NCI-H524 (cell line): Measurements from ENCODE around the gene ARFGAP3.

Experiments used
- DNase-seq, 2 experiments: peaks; one replicate each; lab custom pipeline; 2025; lab: John Stamatoyannopoulos, UW

The ARFGAP3 gene, protein sequence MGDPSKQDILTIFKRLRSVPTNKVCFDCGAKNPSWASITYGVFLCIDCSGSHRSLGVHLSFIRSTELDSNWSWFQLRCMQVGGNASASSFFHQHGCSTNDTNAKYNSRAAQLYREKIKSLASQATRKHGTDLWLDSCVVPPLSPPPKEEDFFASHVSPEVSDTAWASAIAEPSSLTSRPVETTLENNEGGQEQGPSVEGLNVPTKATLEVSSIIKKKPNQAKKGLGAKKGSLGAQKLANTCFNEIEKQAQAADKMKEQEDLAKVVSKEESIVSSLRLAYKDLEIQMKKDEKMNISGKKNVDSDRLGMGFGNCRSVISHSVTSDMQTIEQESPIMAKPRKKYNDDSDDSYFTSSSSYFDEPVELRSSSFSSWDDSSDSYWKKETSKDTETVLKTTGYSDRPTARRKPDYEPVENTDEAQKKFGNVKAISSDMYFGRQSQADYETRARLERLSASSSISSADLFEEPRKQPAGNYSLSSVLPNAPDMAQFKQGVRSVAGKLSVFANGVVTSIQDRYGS

GRCh38 chr22:42856865-42857704 is at the start of gene ARFGAP3:
TSS of gene ARFGAP3 (minus strand) at chr22:42857273. CDS start at chr22:42857182, 91 bp downstream.
- DNase-seq = peak; percentile 80 to 92

DNA sequence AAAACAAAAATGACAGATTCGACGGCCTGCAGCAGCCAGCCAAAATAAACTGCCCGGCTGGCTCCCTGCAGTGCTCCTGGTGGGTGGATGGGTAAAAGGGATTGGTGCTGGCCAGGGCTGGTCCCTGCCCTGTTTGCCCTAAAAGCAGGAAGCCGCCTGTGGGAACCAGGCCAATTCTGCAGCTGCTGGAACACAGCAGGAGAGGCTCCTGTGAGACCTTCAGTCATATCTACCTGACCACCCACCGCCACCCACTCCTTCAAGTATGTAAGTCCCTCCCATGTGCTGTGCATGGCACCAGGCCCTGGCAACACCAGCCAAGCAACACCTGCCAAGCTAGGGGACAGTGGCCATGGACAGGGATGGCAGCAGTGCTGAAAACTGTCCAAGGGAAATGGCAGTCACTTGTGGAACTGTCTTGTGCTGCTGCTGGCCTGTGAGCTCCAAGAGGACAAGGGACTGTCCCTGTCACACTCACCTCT is 48.7 kb upstream of the ARFGAP3 start:
- DNase-seq = no peak

DNA sequence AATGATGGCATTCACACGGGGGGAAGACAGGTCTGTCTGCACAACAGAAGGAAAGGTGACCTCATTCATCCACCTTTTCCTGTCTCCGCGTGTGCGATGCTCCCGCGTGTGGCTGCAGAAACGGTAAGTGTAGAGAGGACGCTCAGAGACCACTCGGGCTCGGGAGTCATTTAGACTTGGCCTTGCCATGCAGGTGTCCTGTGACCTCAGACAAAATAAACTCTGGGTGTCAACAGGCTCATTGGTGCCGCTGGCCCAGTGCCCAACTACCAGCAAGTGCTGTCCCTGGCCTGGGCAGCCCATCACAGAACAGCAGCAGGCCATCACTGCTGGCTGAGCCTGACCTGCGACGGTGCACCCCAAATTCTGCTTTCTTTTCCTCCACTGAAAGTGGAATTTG is 48.1 kb upstream of the ARFGAP3 start:
- DNase-seq = no peak

GRCh38 chr22:42904050-42904449 is 47.0 kb upstream of the ARFGAP3 start:
- no peak for DNase-seq

DNA sequence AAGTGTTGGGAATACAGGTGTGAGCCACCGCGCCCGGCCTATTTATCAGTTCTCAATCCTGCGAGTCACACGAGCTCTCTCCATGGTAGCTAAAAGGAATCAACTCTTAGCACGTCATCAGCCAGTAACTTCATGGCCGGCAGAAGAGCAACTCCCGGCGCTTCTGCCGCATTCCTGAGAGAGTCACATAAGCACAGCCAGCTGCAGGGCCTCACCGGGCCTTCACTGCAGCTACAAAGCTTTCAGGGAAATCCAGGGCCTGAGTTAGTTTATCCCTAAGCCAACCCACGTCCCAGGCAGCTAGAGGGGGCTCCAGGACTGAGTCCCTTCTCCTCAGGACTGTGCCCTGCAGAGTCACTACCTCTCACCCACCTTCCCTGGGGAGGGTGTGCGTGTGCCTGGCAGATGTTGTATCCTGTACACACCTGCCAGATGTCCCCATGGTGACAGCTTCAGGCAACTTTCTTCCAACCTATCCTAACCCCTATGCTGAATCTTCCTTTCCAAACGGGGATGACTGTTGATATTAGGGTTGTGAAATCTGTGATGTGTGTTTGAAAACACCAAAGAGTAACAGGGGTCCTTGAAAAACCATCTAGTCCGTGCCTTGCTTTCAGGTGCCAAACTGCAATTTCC is 45.9 kb upstream of the ARFGAP3 start:
- peak in 1 of 2 experiments; percentile 44 for DNase-seq

DNA sequence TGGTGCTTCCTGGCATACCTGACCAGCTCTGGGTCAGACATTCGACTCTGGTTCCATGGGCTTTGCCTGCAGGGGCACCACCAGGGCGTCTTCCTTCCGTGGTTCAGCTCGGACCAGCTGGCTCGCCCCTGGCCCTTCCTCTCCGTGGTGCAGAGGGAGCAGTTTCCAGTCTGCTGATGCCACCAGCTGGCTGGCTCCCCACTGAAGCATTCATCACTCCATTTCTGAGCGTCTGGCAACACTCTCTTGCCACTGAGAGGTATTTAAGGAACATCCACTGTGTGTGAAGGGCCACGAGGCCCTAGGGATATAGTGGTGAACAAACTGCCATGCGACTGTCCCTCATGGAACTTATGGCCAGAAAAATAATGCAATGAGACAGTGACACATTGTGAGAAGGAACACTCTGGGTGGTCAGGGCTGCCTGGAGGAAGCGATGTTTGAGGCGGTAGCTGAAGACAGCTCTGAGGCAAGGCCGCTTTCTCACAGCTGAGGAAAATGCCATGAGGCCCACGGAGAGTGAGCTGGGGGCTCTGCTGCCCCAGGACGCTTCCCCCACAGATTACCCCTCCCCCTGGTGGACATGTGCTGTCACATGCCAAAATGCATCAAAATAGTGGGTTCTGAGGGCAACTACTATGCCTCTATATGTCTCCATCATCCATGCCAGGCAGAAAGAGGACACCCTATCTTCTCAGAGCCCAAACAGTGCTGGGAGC is 44.9 kb upstream of the ARFGAP3 start:
- peak; percentile 40 to 73 for DNase-seq

DNA sequence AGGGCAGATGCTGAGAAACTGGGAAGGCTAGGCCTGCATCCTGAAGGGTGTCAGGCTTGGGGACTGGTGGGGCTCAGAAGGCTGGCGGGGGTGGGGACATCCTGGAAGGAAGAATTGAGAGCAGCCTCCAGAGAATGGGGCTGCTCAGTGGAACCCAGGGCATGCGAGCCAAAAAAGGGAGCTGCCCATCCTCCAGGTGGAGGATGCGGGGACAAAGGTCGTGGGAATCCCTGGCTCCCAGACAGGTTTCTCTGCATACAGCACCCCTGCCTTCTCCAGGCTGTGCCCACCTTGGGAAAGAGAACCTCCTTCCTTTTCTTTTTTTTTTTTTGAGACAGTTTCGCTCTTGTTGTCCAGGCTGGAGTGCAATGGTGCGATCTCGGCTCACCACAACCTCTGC is 40.9 kb upstream of the ARFGAP3 start:
- no peak for DNase-seq

DNA sequence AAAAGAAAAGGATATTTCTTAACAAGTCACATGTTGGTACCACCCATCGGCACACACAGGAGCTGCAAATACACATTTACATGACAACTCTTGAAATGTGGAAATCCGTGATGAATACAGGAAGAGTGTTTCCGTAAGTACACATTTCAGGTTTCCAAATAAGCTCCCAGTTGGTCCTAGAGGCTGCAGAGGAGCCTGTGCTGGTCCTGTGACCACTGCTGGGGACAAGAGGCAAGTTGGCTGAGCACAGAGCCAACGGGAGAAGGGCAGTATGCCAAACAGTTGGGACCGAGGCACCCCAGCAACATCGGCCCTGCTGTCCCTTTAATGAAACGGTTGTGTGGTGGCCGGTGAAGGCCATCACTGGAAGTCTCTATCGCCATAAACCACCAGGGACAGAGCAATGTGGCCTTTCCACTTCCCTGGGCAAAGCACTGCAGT is 38.5 kb upstream of the ARFGAP3 start:
- no peak for DNase-seq

DNA sequence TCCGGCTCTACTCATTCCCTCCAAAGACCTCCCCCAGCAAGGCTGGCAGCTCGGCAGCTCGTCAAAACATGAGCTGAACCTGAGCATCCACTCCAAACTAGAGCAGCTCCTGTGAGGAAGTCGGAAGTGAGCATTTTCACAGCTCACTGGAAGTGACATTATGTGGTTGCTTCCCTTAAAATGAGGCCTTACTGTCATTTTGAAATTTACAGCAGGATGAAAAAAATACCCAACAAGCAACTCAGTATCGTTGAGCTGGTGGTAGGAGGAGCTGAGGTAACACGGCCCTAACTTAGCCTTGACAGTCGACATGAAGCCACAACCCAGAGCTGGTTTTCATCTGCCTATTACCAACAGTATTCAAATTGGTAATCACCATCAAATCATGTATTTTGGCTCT is 38.0 kb upstream of the ARFGAP3 start:
- DNase-seq = no peak

DNA sequence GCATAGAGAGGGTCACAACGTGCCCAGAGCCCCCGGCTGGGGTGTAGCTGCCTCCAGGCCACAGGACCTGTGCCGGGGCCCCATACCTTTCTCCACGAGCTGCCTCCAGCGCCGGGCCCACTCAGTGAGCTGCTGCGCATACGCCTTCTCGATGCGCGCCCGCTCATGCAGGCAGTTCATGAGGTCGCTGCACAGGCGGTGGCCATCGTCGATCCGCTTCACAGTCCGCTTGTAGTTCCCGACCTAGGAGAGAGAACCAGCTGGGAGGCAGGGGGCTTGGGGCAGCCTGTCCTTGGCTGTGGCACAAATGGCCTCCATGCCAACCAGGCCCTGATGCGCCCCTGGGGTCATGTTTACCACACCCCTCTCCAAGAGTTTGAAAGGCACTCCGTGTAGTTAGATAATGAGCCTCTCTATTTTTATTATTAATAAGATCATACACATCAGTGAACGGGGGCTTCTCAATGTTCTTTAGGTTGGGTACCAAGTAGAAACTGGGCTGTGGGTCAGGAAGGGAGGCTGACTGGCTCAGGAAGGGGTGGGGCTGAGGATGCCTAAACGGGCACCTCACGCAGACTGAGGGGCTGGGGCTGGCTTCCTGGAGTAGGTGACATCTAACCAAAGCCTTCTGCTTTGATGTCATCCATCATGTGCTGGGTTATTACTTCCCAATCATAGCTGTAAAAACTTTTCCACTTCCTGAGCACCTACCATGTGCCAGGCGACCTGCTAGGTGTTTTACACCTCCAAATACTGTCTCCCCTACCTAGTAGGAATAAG is 36.5 kb upstream of the ARFGAP3 start:
- DNase-seq = no peak

- no peak for DNase-seq
These were observed 35.7 kb upstream of the ARFGAP3 start for GRCh38 chr22:42892571-42893316.

DNA sequence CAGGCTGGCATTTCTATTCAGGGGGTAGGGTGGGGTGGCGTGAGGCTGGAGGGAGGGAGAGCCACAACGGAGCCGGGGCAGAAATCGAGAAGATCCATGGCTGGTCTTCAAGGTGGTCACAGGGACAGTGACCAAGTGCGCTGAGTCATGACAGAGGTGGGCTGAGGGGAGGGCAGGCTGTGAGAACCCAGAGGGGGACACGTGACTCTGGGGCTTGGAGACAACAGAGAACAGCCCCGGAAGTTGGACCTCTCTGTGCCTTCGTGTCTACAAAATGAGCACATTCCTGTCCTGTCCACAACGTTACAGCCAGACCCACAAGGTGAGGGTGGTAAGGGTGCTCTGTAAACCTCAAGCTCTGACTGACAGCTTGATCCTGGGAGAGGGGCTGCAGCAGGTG is 35.1 kb upstream of the ARFGAP3 start:
- no peak for DNase-seq

DNA sequence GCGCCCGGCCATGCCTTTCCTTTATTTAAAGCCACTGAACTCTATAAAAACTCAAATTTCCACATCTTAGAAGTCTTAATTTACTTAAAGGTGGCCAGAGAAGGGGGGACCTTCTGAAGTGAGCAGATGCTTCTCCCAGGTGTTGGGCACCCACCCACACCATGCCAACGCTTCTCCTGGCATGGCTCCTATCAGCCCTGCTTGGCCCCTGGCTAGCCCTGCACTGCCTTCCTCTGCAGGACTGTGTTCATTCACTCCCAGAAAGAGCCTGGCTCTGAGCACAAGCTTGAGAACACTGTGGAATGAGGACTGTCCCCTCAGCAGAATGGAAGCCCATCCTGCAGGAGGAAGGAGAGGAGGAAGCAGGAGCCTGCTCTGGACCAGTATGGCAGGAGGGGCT is 34.6 kb upstream of the ARFGAP3 start:
- DNase-seq = no peak

- DNase-seq = no peak
These were observed 33.9 kb upstream of the ARFGAP3 start for GRCh38 chr22:42891008-42891407.

- no peak for DNase-seq
These were observed 32.2 kb upstream of the ARFGAP3 start for GRCh38 chr22:42889304-42889703.

GRCh38 chr22:42887523-42888507 is 30.7 kb upstream of the ARFGAP3 start:
- no peak for DNase-seq

DNA sequence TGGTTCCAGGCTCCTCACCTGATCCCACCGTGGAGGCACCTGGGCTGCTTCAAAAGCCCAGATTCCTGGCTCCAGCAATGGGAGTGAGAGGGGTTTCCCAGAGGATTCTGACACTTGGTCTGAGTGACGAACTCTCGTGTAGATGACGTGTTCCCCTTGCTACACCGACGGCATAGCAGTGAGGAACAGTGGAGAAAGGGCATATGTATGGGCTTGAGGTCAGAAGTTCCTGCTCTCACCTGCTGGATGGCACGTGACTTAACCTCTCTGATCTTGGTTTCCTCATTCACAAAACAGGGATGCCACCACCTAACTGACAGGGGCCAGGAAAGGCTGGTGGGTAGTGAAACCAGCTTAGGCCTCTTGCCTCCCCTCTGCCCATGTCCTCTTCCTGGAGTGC is 30.0 kb upstream of the ARFGAP3 start:
- no peak for DNase-seq

- DNase-seq = no peak
These were observed 28.4 kb upstream of the ARFGAP3 start for GRCh38 chr22:42885446-42885845.
